ENCODE results near the gene ALDH8A1.

The ALDH8A1 gene

GRCh38 chr6:134949927-134950326 is at the start of gene ALDH8A1:
Gene ALDH8A1, minus strand, starts transcription at chr6:134950101. Its CDS starts 48 bp downstream, at chr6:134950053.
- Histone ChIP-seq H3K27me3 (ENCODE audit: control insufficient read depth in 2 of 2, insufficient read depth in 2 of 2, low read length in 2 of 2) (no peaks in the 10 kb centered on the region), H3K4me3 (ENCODE audit: low read length in 2 of 2) (no peak within 1 kb of the TSS), H3K4me1 (ENCODE audit: control insufficient read depth in 2 of 2, insufficient read depth in 2 of 2, low read length in 2 of 2) (no peaks in the 10 kb centered on the region), H3K9ac (ENCODE audit: low read depth in 1 of 2, low read length in 2 of 2) (no peak within 1 kb of the TSS), H3K9me3 (ENCODE audit: control insufficient read depth in 2 of 2, low read length in 2 of 2) (no peaks in the 10 kb centered on the region), H3K36me3 (ENCODE audit: control insufficient read depth in 2 of 2, insufficient read depth in 2 of 2, low read length in 2 of 2) (no peaks in the 10 kb centered on the region), H3K27ac (ENCODE audit: low read depth in 2 of 2, low read length in 2 of 2) (no peak within 1 kb of the TSS)

- Histone ChIP-seq H3K27me3 (ENCODE audit: control insufficient read depth in 2 of 2, insufficient read depth in 2 of 2, low read length in 2 of 2) (no peaks in the 10 kb centered on the region), H3K9me3 (ENCODE audit: control insufficient read depth in 2 of 2, low read length in 2 of 2) (no peaks in the 10 kb centered on the region), H3K4me1 (ENCODE audit: control insufficient read depth in 2 of 2, insufficient read depth in 2 of 2, low read length in 2 of 2) (no peaks in the 10 kb centered on the region), H3K4me3 (ENCODE audit: low read length in 2 of 2) (no peak overlapping the region), H3K27ac (ENCODE audit: low read depth in 2 of 2, low read length in 2 of 2) (no peak overlapping the region), H3K36me3 (ENCODE audit: control insufficient read depth in 2 of 2, insufficient read depth in 2 of 2, low read length in 2 of 2) (peaks cover 9 to 17% of the 10 kb centered on the region in 2 donors), H3K9ac (ENCODE audit: low read depth in 1 of 2, low read length in 2 of 2) (no peak overlapping the region)
These were observed 49.2 kb upstream of the ALDH8A1 start for GRCh38 chr6:134999107-134999506.

GRCh38 chr6:134997133-134997995 is 47.5 kb upstream of the ALDH8A1 start:
- H3K9me3 ChIP-seq (ENCODE audit: control insufficient read depth in 2 of 2, low read length in 2 of 2): no peaks in the 10 kb centered on the region
- no peaks in the 10 kb centered on the region for H3K27me3 ChIP-seq (ENCODE audit: control insufficient read depth in 2 of 2, insufficient read depth in 2 of 2, low read length in 2 of 2)
- peaks cover 12 to 24% of the 10 kb centered on the region in 2 donors for H3K36me3 ChIP-seq (ENCODE audit: control insufficient read depth in 2 of 2, insufficient read depth in 2 of 2, low read length in 2 of 2)
- no peaks in the 10 kb centered on the region for H3K4me1 ChIP-seq (ENCODE audit: control insufficient read depth in 2 of 2, insufficient read depth in 2 of 2, low read length in 2 of 2)
- H3K27ac ChIP-seq (ENCODE audit: low read depth in 2 of 2, low read length in 2 of 2): no peak overlapping the region
- no peak overlapping the region for H3K9ac ChIP-seq (ENCODE audit: low read depth in 1 of 2, low read length in 2 of 2)
- no peak overlapping the region for H3K4me3 ChIP-seq (ENCODE audit: low read length in 2 of 2)

GRCh38 chr6:134995536-134995935 is 45.6 kb upstream of the ALDH8A1 start:
- H3K9ac ChIP-seq (ENCODE audit: low read depth in 1 of 2, low read length in 2 of 2): no peak overlapping the region
- no peak overlapping the region for H3K4me3 ChIP-seq (ENCODE audit: low read length in 2 of 2)
- H3K9me3 ChIP-seq (ENCODE audit: control insufficient read depth in 2 of 2, low read length in 2 of 2): no peaks in the 10 kb centered on the region
- H3K36me3 ChIP-seq (ENCODE audit: control insufficient read depth in 2 of 2, insufficient read depth in 2 of 2, low read length in 2 of 2): peaks cover 16 to 20% of the 10 kb centered on the region in 2 donors
- H3K4me1 ChIP-seq (ENCODE audit: control insufficient read depth in 2 of 2, insufficient read depth in 2 of 2, low read length in 2 of 2): no peaks in the 10 kb centered on the region
- no peak overlapping the region for H3K27ac ChIP-seq (ENCODE audit: low read depth in 2 of 2, low read length in 2 of 2)
- H3K27me3 ChIP-seq (ENCODE audit: control insufficient read depth in 2 of 2, insufficient read depth in 2 of 2, low read length in 2 of 2): no peaks in the 10 kb centered on the region

GRCh38 chr6:134994431-134994830 is 44.5 kb upstream of the ALDH8A1 start:
- Histone ChIP-seq H3K36me3 (ENCODE audit: control insufficient read depth in 2 of 2, insufficient read depth in 2 of 2, low read length in 2 of 2) (peaks cover 19 to 22% of the 10 kb centered on the region in 2 donors), H3K9ac (ENCODE audit: low read depth in 1 of 2, low read length in 2 of 2) (no peak overlapping the region), H3K4me1 (ENCODE audit: control insufficient read depth in 2 of 2, insufficient read depth in 2 of 2, low read length in 2 of 2) (no peaks in the 10 kb centered on the region), H3K27me3 (ENCODE audit: control insufficient read depth in 2 of 2, insufficient read depth in 2 of 2, low read length in 2 of 2) (no peaks in the 10 kb centered on the region), H3K4me3 (ENCODE audit: low read length in 2 of 2) (no peak overlapping the region), H3K27ac (ENCODE audit: low read depth in 2 of 2, low read length in 2 of 2) (no peak overlapping the region), H3K9me3 (ENCODE audit: control insufficient read depth in 2 of 2, low read length in 2 of 2) (no peaks in the 10 kb centered on the region)

- Histone ChIP-seq H3K36me3 (ENCODE audit: control insufficient read depth in 2 of 2, insufficient read depth in 2 of 2, low read length in 2 of 2) (peaks cover 20 to 31% of the 10 kb centered on the region in 2 donors), H3K9me3 (ENCODE audit: control insufficient read depth in 2 of 2, low read length in 2 of 2) (no peaks in the 10 kb centered on the region), H3K4me1 (ENCODE audit: control insufficient read depth in 2 of 2, insufficient read depth in 2 of 2, low read length in 2 of 2) (no peaks in the 10 kb centered on the region), H3K27me3 (ENCODE audit: control insufficient read depth in 2 of 2, insufficient read depth in 2 of 2, low read length in 2 of 2) (no peaks in the 10 kb centered on the region), H3K4me3 (ENCODE audit: low read length in 2 of 2) (no peak overlapping the region), H3K9ac (ENCODE audit: low read depth in 1 of 2, low read length in 2 of 2) (no peak overlapping the region), H3K27ac (ENCODE audit: low read depth in 2 of 2, low read length in 2 of 2) (no peak overlapping the region)
These were observed 42.3 kb upstream of the ALDH8A1 start for GRCh38 chr6:134992155-134992554.

GRCh38 chr6:134990262-134990661 is 40.4 kb upstream of the ALDH8A1 start:
- H3K9ac ChIP-seq (ENCODE audit: low read depth in 1 of 2, low read length in 2 of 2): no peak overlapping the region
- peaks cover 23 to 24% of the 10 kb centered on the region in 2 donors for H3K36me3 ChIP-seq (ENCODE audit: control insufficient read depth in 2 of 2, insufficient read depth in 2 of 2, low read length in 2 of 2)
- H3K27me3 ChIP-seq (ENCODE audit: control insufficient read depth in 2 of 2, insufficient read depth in 2 of 2, low read length in 2 of 2): no peaks in the 10 kb centered on the region
- no peak overlapping the region for H3K4me3 ChIP-seq (ENCODE audit: low read length in 2 of 2)
- H3K27ac ChIP-seq (ENCODE audit: low read depth in 2 of 2, low read length in 2 of 2): no peak overlapping the region
- H3K9me3 ChIP-seq (ENCODE audit: control insufficient read depth in 2 of 2, low read length in 2 of 2): no peaks in the 10 kb centered on the region
- no peaks in the 10 kb centered on the region for H3K4me1 ChIP-seq (ENCODE audit: control insufficient read depth in 2 of 2, insufficient read depth in 2 of 2, low read length in 2 of 2)

GRCh38 chr6:134984821-134985220 is 34.9 kb upstream of the ALDH8A1 start:
- Histone ChIP-seq H3K9ac (ENCODE audit: low read depth in 1 of 2, low read length in 2 of 2) (no peak overlapping the region), H3K36me3 (ENCODE audit: control insufficient read depth in 2 of 2, insufficient read depth in 2 of 2, low read length in 2 of 2) (peaks cover 31 to 33% of the 10 kb centered on the region in 2 donors), H3K27ac (ENCODE audit: low read depth in 2 of 2, low read length in 2 of 2) (no peak overlapping the region), H3K4me1 (ENCODE audit: control insufficient read depth in 2 of 2, insufficient read depth in 2 of 2, low read length in 2 of 2) (no peaks in the 10 kb centered on the region), H3K9me3 (ENCODE audit: control insufficient read depth in 2 of 2, low read length in 2 of 2) (no peaks in the 10 kb centered on the region), H3K4me3 (ENCODE audit: low read length in 2 of 2) (no peak overlapping the region), H3K27me3 (ENCODE audit: control insufficient read depth in 2 of 2, insufficient read depth in 2 of 2, low read length in 2 of 2) (no peaks in the 10 kb centered on the region)

GRCh38 chr6:134983823-134984222 is 33.9 kb upstream of the ALDH8A1 start:
- no peak overlapping the region for H3K27ac ChIP-seq (ENCODE audit: low read depth in 2 of 2, low read length in 2 of 2)
- H3K9ac ChIP-seq (ENCODE audit: low read depth in 1 of 2, low read length in 2 of 2): no peak overlapping the region
- H3K4me1 ChIP-seq (ENCODE audit: control insufficient read depth in 2 of 2, insufficient read depth in 2 of 2, low read length in 2 of 2): no peaks in the 10 kb centered on the region
- H3K27me3 ChIP-seq (ENCODE audit: control insufficient read depth in 2 of 2, insufficient read depth in 2 of 2, low read length in 2 of 2): no peaks in the 10 kb centered on the region
- no peaks in the 10 kb centered on the region for H3K9me3 ChIP-seq (ENCODE audit: control insufficient read depth in 2 of 2, low read length in 2 of 2)
- H3K36me3 ChIP-seq (ENCODE audit: control insufficient read depth in 2 of 2, insufficient read depth in 2 of 2, low read length in 2 of 2): peaks cover 30 to 36% of the 10 kb centered on the region in 2 donors
- no peak overlapping the region for H3K4me3 ChIP-seq (ENCODE audit: low read length in 2 of 2)

- H3K4me1 ChIP-seq (ENCODE audit: control insufficient read depth in 2 of 2, insufficient read depth in 2 of 2, low read length in 2 of 2): no peaks in the 10 kb centered on the region
These were observed 32.3 kb upstream of the ALDH8A1 start for GRCh38 chr6:134982161-134982560.

More at GRCh38 chr6:134982161-134982560, 32.3 kb upstream of the ALDH8A1 start:
- Histone ChIP-seq H3K27ac (ENCODE audit: low read depth in 2 of 2, low read length in 2 of 2) (no peak overlapping the region), H3K27me3 (ENCODE audit: control insufficient read depth in 2 of 2, insufficient read depth in 2 of 2, low read length in 2 of 2) (no peaks in the 10 kb centered on the region), H3K9me3 (ENCODE audit: control insufficient read depth in 2 of 2, low read length in 2 of 2) (no peaks in the 10 kb centered on the region), H3K9ac (ENCODE audit: low read depth in 1 of 2, low read length in 2 of 2) (no peak overlapping the region), H3K36me3 (ENCODE audit: control insufficient read depth in 2 of 2, insufficient read depth in 2 of 2, low read length in 2 of 2) (peaks cover 31 to 35% of the 10 kb centered on the region in 2 donors), H3K4me3 (ENCODE audit: low read length in 2 of 2) (no peak overlapping the region)

Measured in mucosa of rectum (tissue), 2 donors.